Epidermal melanocyte (primary cell): ENCODE results near the gene MRM1.

ENCODE experiments used
- DNase-seq: peaks from one replicate; pipeline ENCODE4 v3.0.0; 2011; ENCODE audit warnings: low spot score; ENCODE audit not compliant: insufficient read length

MRM1 gene, protein sequence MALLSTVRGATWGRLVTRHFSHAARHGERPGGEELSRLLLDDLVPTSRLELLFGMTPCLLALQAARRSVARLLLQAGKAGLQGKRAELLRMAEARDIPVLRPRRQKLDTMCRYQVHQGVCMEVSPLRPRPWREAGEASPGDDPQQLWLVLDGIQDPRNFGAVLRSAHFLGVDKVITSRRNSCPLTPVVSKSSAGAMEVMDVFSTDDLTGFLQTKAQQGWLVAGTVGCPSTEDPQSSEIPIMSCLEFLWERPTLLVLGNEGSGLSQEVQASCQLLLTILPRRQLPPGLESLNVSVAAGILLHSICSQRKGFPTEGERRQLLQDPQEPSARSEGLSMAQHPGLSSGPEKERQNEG

DNA sequence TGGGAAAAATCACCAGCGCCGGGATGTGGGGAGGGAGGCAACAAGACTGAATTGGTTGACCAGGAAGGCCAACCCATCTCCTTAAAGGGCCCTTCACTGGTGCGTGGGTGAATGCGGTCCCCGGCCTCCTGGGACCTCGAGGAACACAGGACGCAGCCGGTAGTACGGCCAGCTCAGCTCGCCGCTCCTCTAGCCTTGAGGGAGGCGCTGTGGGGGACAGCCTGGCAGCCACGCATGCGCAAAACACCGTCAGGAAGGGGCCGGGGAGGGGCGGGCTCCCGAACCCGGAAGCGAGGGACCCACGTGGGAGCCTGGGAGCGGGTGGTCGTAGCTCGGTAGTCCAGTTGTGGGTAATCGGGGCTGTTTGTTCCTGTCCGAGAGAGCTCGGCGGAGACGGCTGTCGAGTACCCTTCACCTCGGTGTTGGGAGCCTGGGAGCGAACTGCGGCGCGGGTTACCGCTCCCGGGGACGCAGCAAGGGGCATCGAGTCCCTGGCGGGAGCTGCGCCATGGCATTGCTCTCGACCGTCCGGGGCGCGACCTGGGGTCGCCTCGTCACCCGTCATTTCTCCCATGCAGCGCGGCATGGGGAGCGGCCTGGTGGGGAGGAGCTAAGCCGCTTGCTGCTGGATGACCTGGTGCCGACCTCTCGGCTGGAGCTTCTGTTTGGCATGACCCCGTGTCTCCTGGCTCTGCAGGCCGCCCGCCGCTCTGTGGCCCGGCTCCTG is at the start of gene MRM1:
Gene MRM1, plus strand, starts transcription at position 281 of the 727 bp plus-strand sequence. Its CDS starts 228 bp downstream, at position 509.
- DNase-seq: peak; percentile 77

DNA sequence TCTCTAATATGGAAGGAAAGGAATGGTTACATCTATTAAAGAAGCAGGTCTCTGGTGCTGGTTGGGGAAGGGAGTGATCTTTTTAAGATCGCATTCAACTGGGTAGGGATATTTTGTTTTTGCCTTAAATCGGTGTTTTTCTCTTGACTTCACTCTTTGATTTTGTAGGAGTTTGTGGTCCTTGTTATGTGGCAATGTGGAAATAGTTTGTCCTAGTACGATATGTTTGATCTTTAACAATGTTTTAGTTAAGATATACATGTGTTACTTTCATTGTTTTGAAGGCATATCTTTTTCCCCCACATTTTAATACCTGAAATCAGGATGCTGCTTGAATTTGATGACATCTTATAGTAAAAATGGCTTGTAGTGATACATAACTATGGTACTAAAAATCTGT is 47.9 kb upstream of the MRM1 start:
- DNase-seq: no peak

DNA sequence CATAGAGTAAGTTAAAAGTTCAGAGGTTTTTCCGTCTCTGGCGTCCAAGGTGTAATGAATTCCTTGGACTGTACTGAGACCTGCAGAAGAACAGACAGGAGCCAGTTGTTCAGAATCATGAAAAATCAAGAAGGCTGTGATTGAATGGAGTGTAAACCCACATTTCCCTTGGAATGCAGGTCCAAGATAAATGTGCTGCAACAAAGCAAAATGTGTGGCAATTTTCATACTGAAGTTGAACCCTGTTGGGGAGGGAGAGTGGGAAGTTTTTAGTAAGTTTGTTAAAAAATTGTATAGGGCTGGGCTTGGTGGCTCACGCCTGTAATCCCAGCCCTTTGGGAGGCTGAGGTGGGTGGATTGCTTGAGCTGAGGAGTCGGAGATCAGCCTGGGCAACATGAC is 35.3 kb upstream of the MRM1 start:
- no peak for DNase-seq

DNA sequence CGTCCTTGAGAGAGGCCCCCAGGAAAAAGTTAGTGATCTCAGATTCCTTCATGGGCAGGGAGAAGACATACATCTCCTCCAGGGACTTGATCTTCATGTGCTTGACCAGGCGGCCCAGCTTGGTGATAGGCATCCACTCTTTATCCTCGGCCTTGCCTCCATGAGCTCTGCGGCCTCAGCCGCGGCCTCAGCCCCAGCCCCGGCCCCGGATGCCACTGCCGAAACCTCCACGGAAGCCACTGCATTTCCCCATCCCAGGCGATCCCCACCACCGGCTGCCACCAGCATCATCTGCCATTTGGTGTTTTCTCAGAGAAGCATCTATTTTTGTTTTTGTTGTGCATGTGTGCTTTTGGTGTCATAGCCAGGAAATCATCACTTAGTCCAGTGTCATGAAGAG is 26.4 kb upstream of the MRM1 start:
- no peak for DNase-seq

DNA sequence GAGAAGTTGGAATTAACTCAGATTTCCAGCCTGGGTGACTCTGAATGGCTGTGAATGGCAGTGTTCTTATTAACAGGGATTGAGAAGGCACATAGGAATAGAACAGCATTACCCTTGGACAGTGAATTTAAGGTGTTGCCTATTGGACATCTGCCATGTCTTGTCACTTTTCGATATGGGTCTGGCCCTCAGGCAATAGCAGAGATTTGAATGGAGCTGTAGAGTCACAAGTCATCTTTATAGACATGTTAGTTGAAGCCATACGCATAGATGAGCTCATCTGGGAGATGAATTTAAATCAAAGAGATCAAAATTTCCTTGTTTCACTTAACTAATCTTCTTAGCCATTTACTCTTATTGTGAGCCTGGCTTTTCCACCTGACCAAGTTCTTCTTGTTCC is 24.6 kb upstream of the MRM1 start:
- no peak for DNase-seq

DNA sequence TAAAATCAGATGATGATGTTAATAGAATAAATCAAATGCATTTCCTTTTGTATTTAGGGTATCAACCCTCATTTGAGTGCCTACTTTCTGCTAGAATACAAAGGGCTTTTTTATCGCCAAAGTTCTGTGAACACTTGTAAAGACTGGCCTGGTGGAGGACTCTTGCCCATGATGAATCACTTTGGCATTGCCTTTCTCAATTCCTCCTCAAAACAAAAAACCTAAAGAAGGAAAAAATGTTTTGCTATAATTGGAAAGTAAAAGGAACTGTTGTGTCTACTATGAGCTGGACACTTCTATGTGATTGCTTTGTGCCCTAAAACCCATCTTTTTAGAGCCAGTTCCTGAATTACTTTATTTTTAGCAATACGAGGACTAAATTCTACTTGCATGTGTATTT is 22.7 kb upstream of the MRM1 start:
- DNase-seq: no peak

DNA sequence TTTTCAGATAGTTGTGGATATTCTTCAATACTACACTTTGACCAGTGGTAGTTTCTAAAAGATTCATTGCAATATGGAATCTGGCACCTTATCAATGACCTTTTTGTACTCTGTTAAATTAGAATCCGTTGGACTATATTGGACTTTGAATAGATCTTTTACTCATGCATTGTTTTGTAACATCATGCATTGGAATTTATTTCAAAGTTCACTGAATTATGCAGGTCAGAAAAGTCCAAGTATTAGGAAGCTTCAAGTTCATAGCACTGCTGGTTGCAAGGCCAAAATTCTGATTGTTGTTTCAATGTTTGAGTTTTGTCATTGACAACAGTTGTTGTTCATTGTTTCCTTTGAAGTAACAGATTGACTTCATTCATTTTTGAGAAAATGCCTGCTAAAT is 17.6 kb upstream of the MRM1 start:
- no peak for DNase-seq

DNA sequence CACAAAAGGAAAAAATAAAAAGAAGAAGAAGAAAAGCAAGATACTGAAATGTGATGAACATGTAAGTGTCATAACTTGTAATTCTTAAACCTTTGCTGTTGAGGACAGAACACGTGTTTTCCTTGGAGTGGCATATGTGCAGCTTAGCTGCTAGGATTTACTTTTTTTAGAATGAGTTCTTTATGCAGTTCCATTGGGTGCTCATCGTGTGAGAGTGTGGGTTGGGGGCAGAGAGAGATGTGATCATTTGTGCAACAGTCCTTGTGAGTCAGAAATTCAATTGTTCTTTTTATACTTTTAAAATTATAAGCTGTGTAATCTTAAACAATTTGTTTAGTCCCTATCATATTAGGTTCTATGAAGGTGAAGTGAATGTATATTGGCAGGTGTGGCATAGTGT is 15.2 kb upstream of the MRM1 start:
- no peak for DNase-seq

DNA sequence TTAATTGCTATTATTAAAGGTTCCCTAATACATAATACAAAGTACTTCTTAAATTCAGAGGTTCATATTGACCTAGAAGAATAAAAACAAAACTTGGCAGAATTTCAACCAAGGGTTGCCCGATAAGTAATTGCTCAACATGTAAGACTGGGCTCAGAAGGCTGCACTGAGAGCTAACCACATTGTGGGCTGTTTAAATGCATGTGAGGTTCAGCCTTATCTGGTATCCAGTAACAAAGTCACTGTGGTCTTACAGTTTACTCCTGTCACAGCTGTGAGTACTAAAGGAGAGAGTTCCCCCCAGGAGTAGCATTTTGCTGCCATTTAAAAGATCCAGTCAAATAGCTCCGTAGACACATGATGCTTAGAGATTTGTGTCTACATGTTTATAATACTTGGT is 11.3 kb upstream of the MRM1 start:
- DNase-seq: no peak

DNA sequence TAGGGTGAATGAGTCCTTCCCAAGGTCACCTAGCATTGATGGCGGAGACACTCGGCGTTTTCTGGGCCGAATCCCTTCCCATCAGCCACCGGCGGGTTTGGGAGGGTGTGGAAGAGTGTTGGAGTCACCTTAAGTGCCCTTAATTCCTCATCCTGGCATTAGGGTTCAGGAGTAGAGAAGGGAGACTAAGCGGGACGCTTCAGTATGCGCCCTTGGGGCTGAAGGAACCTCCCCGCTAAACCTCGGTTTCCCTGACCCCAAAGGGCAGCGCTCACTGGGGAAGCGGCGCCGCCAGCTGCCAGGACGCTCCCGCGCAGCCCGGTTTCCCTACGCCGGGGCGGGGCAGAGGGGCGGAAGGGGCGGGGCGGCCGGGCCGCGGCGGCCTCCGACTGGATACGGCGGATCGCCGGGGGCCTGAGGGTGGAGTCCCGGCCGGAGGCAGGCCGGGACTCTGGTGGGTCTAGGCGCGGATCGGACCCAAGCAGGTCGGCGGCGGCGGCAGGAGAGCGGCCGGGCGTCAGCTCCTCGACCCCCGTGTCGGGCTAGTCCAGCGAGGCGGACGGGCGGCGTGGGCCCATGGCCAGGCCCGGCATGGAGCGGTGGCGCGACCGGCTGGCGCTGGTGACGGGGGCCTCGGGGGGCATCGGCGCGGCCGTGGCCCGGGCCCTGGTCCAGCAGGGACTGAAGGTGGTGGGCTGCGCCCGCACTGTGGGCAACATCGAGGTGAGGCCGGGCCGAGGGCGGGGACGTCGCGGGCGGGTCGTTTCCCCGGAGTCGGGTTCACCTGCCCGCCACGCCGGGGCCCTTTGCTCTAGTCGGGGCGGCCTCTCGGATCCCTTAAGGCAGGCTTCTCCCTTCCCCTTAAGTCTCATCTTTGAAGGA is 9.7 kb upstream of the MRM1 start, which contains the start of gene DHRS11:
Gene DHRS11, plus strand, starts transcription at position 446 of the 882 bp plus-strand sequence. Its CDS starts 131 bp downstream, at position 577.
- DNase-seq: peak; percentile 92

DNA sequence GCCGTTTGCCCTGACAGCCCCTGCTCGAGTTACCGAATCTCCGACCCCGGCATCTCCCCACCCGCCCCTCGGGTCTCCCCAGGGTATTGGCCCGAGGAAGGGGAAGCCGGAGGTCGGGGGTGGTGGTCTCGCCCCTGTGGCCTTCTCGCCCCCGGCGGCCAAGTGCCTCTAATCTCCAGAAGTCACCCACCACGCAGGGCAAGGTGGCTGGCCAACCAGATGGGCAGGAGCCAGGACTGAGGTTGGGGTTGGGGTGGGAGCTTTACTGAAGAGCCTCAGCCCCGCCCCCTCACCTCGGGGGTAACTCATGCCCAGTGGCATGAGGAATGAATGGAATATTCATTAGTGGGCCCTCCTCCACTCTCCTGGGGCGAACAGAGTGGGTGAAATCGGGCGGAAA is 9.1 kb upstream of the MRM1 start:
- DNase-seq: peak; percentile 40

DNA sequence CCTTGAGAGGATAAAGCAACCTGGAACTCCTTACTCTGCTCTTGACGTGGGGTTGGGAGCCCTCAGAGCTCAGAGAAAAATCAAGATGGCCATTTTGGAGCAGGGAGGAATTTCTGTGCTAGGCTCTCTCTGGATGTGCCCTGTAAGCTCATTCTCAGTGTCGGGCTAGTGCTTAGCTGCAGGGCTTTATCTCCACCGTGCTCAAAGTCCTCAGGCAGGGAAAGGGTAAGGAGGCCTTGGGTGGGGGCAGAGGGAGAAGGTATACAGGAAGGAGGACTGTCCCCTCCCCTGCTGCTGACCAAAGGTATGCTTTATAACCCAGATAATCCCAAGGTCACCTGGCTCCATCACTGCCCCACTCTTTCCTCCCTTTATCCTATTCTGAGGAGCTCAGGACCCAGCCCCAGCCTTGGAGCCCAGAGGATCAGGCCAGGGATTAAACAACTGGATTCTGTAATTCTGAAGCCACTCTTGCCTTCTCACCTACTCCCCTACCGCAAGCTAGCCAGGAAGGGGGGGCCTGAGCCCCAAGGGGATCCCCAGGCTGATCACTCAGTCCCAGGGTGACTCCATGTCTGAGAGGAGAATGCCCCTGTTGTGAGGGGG is 8.6 kb upstream of the MRM1 start:
- DNase-seq: no peak

DNA sequence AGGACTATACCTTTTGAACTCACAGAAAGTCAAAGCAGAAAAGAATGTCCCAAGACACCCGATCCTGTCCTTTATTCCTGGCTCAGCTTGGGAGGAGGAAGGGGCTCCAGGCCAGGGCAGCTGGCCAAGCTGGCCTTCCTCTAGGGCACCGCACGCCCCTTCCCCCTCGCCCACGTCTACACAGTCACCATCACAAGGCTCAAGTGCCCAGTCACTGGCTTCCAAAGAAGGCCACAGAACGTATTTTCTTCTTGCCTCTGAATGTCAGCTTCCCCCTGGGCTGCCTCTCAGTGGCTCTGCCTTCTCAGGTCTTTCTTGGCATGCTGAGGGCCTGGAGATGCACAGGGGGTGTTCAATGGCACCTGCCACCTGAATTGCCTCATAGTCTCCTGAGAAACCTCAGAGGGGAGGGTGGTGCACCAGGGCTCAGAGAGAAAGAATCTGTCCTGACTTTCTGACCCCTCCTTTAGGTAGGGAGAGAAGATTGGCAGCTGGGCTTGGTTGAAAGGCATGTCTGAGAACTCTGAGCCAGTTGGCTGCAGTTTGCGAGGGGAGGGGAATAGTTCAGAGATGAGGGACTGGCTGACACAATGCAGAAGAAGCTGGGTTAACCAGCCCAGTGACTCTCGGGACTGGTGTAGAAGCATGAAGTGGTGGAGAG is 7.6 kb upstream of the MRM1 start:
- no peak for DNase-seq

DNA sequence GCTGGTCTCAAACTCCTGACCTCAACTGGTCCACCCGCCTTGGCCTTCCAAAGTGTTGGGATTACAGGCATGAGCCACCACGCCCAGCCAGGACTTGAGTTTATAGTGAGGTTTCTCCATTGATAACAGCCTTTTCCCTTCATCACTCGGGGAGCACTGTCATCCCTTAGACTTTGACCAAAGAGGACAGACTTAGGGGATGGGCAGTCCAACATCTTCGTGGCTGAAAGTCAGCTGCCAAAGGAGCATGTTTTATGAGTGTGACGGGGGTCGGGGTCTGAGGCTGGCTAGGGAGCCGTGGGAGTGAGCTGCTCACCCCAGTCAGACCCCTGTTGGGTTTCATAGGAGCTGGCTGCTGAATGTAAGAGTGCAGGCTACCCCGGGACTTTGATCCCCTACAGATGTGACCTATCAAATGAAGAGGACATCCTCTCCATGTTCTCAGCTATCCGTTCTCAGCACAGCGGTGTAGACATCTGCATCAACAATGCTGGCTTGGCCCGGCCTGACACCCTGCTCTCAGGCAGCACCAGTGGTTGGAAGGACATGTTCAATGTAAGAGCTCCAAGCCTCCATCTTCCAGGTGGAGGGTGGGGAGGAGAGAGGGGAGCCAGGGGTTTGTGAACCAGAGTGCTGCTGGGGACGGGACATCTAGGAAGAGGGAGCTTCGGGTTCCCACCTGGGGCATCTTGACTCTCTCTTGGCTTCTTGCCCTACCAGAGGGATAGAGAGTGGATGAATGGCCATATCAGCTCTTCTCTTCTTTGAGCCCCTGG is 6.6 kb upstream of the MRM1 start:
- DNase-seq: no peak

DNA sequence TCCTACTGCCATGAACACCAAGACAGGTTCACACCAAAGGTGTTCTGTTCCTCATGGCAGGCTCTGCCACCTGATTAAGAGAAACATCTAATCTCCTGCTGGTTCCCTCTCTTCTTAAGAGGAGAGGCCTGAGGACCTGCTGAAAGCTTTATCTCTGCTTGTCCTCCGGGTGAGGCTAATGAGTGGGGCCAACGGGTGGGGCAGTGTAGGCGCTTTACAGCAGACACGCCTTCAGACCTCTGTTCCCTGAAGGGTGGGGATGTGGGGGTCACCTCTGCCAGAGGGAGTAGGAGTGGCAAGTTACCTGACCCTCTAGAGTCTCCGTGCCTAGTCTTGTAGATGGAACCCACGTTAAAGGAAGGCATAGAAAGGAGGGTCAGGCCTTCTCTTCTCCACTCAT is 4.2 kb upstream of the MRM1 start:
- no peak for DNase-seq

DNA sequence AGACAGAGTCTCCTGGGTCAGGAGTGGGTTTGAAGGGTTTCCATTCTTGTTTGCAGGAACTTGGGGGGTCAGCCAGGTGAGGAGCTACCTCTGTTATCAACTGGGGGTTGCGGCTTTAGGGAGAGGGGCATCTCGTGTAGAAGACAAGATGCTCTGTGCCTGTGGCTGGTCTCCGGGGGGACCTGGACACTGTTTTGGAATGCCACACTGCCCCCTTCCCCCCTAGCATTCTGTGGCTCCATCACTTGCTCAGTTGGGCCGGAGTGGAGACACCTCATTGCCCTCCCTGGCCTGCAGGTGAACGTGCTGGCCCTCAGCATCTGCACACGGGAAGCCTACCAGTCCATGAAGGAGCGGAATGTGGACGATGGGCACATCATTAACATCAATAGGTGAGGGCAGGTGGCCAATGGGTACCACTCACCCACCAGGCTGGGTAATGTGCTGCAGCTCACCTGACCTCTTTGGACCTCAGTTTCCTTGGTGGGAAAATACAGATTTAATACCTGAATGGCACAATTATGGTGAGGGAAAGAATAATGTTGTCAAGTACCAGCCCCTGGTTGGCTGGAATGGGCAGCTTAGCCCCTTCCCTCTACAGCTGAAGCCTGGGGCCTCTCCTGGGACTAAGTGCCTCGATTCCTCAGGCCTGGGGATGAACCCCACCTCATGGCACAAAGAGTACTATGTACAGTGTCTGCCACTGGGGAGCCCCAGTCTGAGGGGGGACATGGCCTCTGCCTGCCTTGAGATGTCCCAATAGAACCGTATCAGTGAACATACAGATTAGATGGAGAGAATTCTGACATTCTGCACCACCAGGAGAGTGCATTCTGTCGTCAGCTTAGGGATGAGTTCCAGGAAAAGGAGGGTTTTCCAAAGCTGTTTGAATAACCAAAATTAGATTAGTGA is 3.3 kb upstream of the MRM1 start:
- DNase-seq: no peak

DNA sequence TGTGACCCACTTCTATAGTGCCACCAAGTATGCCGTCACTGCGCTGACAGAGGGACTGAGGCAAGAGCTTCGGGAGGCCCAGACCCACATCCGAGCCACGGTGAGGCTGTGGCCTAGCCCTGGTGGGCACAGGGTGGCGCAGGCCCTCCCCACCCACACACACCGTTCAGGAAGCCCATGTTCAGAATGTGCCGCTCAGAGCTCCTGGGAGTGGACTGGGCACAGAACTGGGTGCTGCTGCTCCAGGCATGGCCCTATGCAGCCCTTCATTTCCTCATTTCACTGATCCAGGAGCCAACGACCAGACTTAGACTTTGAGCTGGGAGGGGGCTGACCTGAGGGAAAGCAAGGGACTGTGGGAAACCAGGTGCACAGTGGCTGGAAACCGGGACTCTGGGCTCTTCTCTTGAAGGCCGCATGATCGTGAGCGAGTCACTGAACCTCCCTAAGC is 2.4 kb upstream of the MRM1 start:
- no peak for DNase-seq

DNA sequence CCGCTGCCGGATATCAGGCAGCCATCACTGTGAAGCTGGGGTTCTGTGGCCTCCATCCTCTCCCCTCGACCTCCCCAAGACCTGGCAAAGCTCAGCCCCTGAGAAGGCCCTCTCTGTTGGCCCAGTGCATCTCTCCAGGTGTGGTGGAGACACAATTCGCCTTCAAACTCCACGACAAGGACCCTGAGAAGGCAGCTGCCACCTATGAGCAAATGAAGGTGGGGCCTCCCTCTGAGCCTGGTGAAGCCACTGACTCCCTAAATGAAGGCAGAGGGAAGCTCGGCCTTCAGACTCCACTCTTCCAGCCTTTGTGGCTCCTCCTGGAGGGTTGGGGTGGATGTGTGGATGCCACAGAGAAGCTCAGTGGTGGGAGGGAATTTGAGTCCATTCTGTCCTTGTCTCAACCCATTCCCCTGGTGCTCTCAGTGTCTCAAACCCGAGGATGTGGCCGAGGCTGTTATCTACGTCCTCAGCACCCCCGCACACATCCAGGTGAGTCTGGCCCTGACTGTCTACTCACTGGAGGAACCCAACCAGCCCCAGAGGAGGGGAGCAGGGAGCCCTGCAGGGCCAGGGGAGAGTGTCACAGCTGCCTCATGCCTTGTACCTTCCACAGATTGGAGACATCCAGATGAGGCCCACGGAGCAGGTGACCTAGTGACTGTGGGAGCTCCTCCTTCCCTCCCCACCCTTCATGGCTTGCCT is 1.7 kb upstream of the MRM1 start:
- no peak for DNase-seq
